GM12878 (cell line): ENCODE measurements around the gene TRIM68. TPM values are rescaled to one million over a fixed set of nuclear protein-coding genes. Genes with fewer than 3 reads are reported as not detected.

Experiments
- ATAC-seq: fragments of 200-7000 bp; cut with Tn5 transposase; 3 replicates; pipeline ENCODE4 v1.9.1; 2020; ENCODE audit warnings: mild to moderate bottlenecking, moderate library complexity
- BruUV-seq: library from RNA; stranded (reverse); fragments of 400-500 nt; replicated peaks from 2 replicates; lab custom pipeline; 2021; lab: Mats Ljungman, UMichigan
- CTCF ChIA-PET: fragments of 300-600 bp; sonication (Branson Sonifier 250); formaldehyde crosslinking; extraction: SDS; loops from one replicate; lab custom pipeline; 2021; ENCODE audit warnings: inconsistent platforms; lab: Yijun Ruan, JAX
- POLR2A ChIA-PET: fragments of 350-600 bp; formaldehyde crosslinking; extraction: SDS; loops from one replicate; lab custom pipeline; 2021; ENCODE audit warnings: inconsistent platforms; lab: Charles Lee
- RAD21 ChIA-PET: fragments of 300-600 bp; sonication (Branson Sonifier 250); formaldehyde crosslinking; loops from one replicate; lab custom pipeline; 2023; ENCODE audit warnings: antibody characterized with exemption; ENCODE audit not compliant: unreplicated experiment; lab: Charles Lee
- SMC1A ChIA-PET: fragments of 300-600 bp; sonication (Branson Sonifier 250); formaldehyde crosslinking; loops from one replicate; lab custom pipeline; 2023; ENCODE audit not compliant: unreplicated experiment, uncharacterized antibody; lab: Charles Lee
- DNase-seq: peaks from one replicate; pipeline ENCODE4 v3.0.0-alpha.2; 2011; ENCODE audit warnings: low read depth, low spot score
- FAIRE-seq: peaks from 3 replicates; lab custom pipeline; 2011; peaks lifted over from hg19 to GRCh38; lab: Jason Lieb, UNC
- H2AFZ ChIP-seq: 2 replicates; pipeline ENCODE4 v1.6.0; 2011; ENCODE audit warnings: low read depth, low read length, control low read depth; ENCODE audit not compliant: control insufficient read depth
- H3K27ac ChIP-seq: 2 replicates; pipeline ENCODE4 v1.5.1; 2011; ENCODE audit warnings: control low read depth; ENCODE audit not compliant: control insufficient read depth, insufficient read depth
- H3K27me3 ChIP-seq, 2 experiments: replicated peaks in 1 of 2; 2 replicates each; pipeline versions ENCODE4 v1.6.0 to v1.6.1; 2011; ENCODE audit warnings: low read length in 1 of 2; ENCODE audit not compliant: control insufficient read depth in 2 of 2, insufficient read depth in 2 of 2
- H3K36me3 ChIP-seq, 2 experiments: 2 replicates each; pipeline ENCODE4 v1.5.1; 2011; ENCODE audit warnings: low read length in 1 of 2; ENCODE audit not compliant: control insufficient read depth in 2 of 2, insufficient read depth in 2 of 2
- H3K4me1 ChIP-seq: 2 replicates; pipeline ENCODE4 v1.6.1; 2011; ENCODE audit warnings: mild to moderate bottlenecking, low read length, moderate library complexity, mixed read lengths; ENCODE audit not compliant: control insufficient read depth, insufficient read depth
- H3K4me2 ChIP-seq: 2 replicates; pipeline ENCODE4 v1.6.0; 2011; ENCODE audit warnings: control low read depth; ENCODE audit not compliant: control insufficient read depth, insufficient read depth
- H3K4me3 ChIP-seq: fragments of 200-600 bp; sonication (generic); 2 replicates; pipeline ENCODE4 v1.5.1; 2016
- H3K79me2 ChIP-seq: 2 replicates; pipeline ENCODE4 v1.6.0; 2011; ENCODE audit warnings: low read length; ENCODE audit not compliant: control insufficient read depth, insufficient read depth
- H3K9ac ChIP-seq: 2 replicates; pipeline ENCODE4 v1.8.0; 2011; ENCODE audit warnings: low read length, control low read depth, mixed read lengths; ENCODE audit not compliant: control insufficient read depth, insufficient read depth
- H3K9me3 ChIP-seq: replicated peaks from 3 replicates; pipeline ENCODE4 v1.5.1; 2011; ENCODE audit warnings: mild to moderate bottlenecking, low read length; ENCODE audit not compliant: control insufficient read depth, insufficient read depth
- H4K20me1 ChIP-seq: 2 replicates; pipeline ENCODE4 v1.6.0; 2011; ENCODE audit not compliant: control insufficient read depth, insufficient read depth
- ATF2 ChIP-seq: IDR thresholded peaks from 2 replicates; pipeline ENCODE4 v1.6.1; 2012; ENCODE audit warnings: low read length, inconsistent platforms
- BACH1 ChIP-seq: fragments of 450-650 bp; IDR thresholded peaks from 2 replicates; pipeline ENCODE4 v1.6.1; 2017; ENCODE audit warnings: mild to moderate bottlenecking, borderline replicate concordance
- BMI1 ChIP-seq: fragments of 450-650 bp; IDR thresholded peaks from 2 replicates; pipeline ENCODE4 v1.6.1; 2016; ENCODE audit warnings: mild to moderate bottlenecking, moderate library complexity, borderline replicate concordance
- CBFB ChIP-seq: IDR thresholded peaks from 2 replicates; pipeline ENCODE4 v1.6.1; 2016; ENCODE audit warnings: antibody characterized with exemption, low read depth
- CTCF ChIP-seq, 3 experiments: IDR thresholded peaks in 2 of 3; conservative IDR thresholded peaks in 1 of 3; 2 replicates each; pipeline ENCODE4 v1.5.1; 2011; ENCODE audit warnings: low read depth in 3 of 3, low read length in 3 of 3, mild to moderate bottlenecking in 3 of 3, control low read depth in 2 of 3, moderate library complexity in 2 of 3, inconsistent platforms in 1 of 3, mixed read lengths in 1 of 3; ENCODE audit not compliant: control insufficient read depth in 2 of 3, insufficient read depth in 1 of 3; ENCODE audit errors: extremely low read depth in 1 of 3
- HCFC1 ChIP-seq: fragments of 150-350 bp; IDR thresholded peaks from 2 replicates; pipeline ENCODE4 v1.6.1; 2014; ENCODE audit warnings: low read length
- IRF5 ChIP-seq: fragments of 450-650 bp; IDR thresholded peaks from 2 replicates; pipeline ENCODE4 v1.6.1; 2017; ENCODE audit warnings: borderline replicate concordance
- RELA ChIP-seq: fragments of 450-650 bp; IDR thresholded peaks from 2 replicates; pipeline ENCODE4 v1.8.0; 2014; ENCODE audit warnings: borderline replicate concordance; ENCODE audit not compliant: partially characterized antibody
- ZNF622 ChIP-seq: fragments of 450-650 bp; IDR thresholded peaks from 2 replicates; pipeline ENCODE4 v1.6.1; 2017; ENCODE audit warnings: mild to moderate bottlenecking, inconsistent platforms
- WGBS: methylation state at CpG from one replicate; pipeline ENCODE4 v1.1.6; 2016; ENCODE audit warnings: low lambda C conversion rate; ENCODE audit not compliant: insufficient replicate concordance, insufficient coverage; ENCODE audit errors: missing lambda C conversion rate; 5-methylcytosine and 5-hydroxymethylcytosine counted together
- in situ Hi-C: fragments of 300-500 bp; cut with MboI; formaldehyde crosslinking; loops from 9 replicates; pipeline ENCODE4 v1.14.3; 2018; ENCODE audit warnings: mixed read lengths
- intact Hi-C: fragments of 100-400 bp; cut with micrococcal nuclease; formaldehyde crosslinking; loops from one replicate; pipeline ENCODE4 v1.14.2; 2022; ENCODE audit not compliant: unreplicated experiment
- polyA plus RNA-seq, 11 experiments: library from polyadenylated mRNA; depleted of rRNA in 4 of 11; unstranded in 6 of 11; stranded (reverse) in 5 of 11; fragments of >200 nt; fragmentation: Nextera tagmentation in 4 of 11; fragmentation: Illumina TruSeq in 1 of 11; extraction: Ambion mirVana in 4 of 11; extraction: Trizol in 1 of 11; gene quantifications; 1 replicate in 1 of 11; 2 replicates in 10 of 11; pipeline versions ENCODE4 v1.2.1 to v1.2.3, GENCODE V29; 2011 to 2016; ENCODE audit warnings: inconsistent platforms in 2 of 11, missing spikeins in 2 of 11, low read depth in 1 of 11
- total RNA-seq, 4 experiments: library from RNA; depleted of rRNA in 3 of 4; stranded (reverse); fragments of >200 nt in 3 of 4; fragmentation: Illumina TruSeq in 1 of 4; extraction: Trizol in 1 of 4; gene quantifications; 2 replicates each; pipeline versions ENCODE4 v1.2.1 to v1.2.3, GENCODE V29; 2013 to 2021

The TRIM68 gene
- total and polyA plus RNA-seq, 10 of the 15 experiments (the other 5 are each of a cell fraction or from before 2014, with no cell fraction given) = 3.3 to 13.7 (median 8.3) TPM

- FAIRE-seq (no peak), DNase-seq (no peak), ATAC-seq (no peak)
- Histone ChIP-seq H4K20me1 (no peaks in the 10 kb centered on the region), H3K4me2 (no peak overlapping the region), H2AFZ (no peak overlapping the region), H3K79me2 (no peaks in the 10 kb centered on the region), H3K9ac (no peak overlapping the region), H3K9me3 (no peaks in the 10 kb centered on the region), H3K4me1 (no peaks in the 10 kb centered on the region), H3K27ac (no peak overlapping the region), H3K36me3 (no peaks in the 10 kb centered on the region), H3K4me3 (no peak overlapping the region), H3K27me3 (no peaks in the 10 kb centered on the region; a peak in 1 of 4 replicates)
- intact Hi-C loops (loop anchor here (2.0 to 5.0 kb wide), 2 partner anchors 191 to 449 kb away; no protein-coding TSS in a partner anchor), in situ Hi-C loops (loop anchor here (5.0 kb wide), 2 partner anchors 191 to 356 kb away; partner anchors contain the start of gene OR51L1)
- ChIA-PET SMC1A (interaction anchor here (0.5 to 2.8 kb wide), 12 partner anchors 8 to 979 kb away, joined by 3 to 19 read pairs (median 3); no protein-coding TSS in a partner anchor), RAD21 (interaction anchor here (0.9 to 2.6 kb wide), 4 partner anchors 8 to 448 kb away, joined by 3 to 21 read pairs (median 7); no protein-coding TSS in a partner anchor), CTCF (interaction anchor here (0.7 to 3.9 kb wide), 25 partner anchors 8 to 750 kb away, joined by 3 to 28 read pairs (median 4); no protein-coding TSS in a partner anchor), POLR2A (no interaction called here)
- no TSS peak for BruUV-seq
- WGBS = 18% methylated on average over 2 of the region's 2 CpGs
- no peak for TF ChIP-seq ATF2
- TF ChIP-seq BACH1 = no peak
- no peak for TF ChIP-seq HCFC1
- no peak for TF ChIP-seq IRF5
- no peak for TF ChIP-seq BMI1
- TF ChIP-seq RELA = no peak
- TF ChIP-seq CBFB = no peak
- no peak for TF ChIP-seq CTCF (IDR thresholded peaks at IDR 0.05 in 2 of 3, conservative IDR thresholded peaks at IDR 0.05 in 1 of 3; ENCODE audit: control insufficient read depth in 2 of 3, extremely low read depth in 1 of 3, insufficient read depth in 1 of 3, low read depth in 3 of 3, low read length in 3 of 3)
- TF ChIP-seq ZNF622 = no peak
Observed at GRCh38 chr11:4636136-4636535, 28.1 kb upstream of the TRIM68 start.
